HEK293T (cell line): ENCODE measurements around the gene ATP2B2.

Experiments
- CTCF ChIA-PET: fragments of 350-600 bp; formaldehyde crosslinking; extraction: SDS; loops from one replicate; lab custom pipeline; 2021; ENCODE audit warnings: antibody characterized with exemption, inconsistent platforms; lab: Yijun Ruan, JAX
- POLR2A ChIA-PET: fragments of 350-600 bp; formaldehyde crosslinking; extraction: SDS; loops from one replicate; lab custom pipeline; 2020; ENCODE audit warnings: antibody characterized with exemption, inconsistent platforms; lab: Yijun Ruan, JAX
- DNase-seq: peaks from one replicate; pipeline ENCODE4 v3.0.0; 2012; ENCODE audit warnings: mixed read lengths; ENCODE audit errors: extremely low spot score
- ARNT ChIP-seq: fragments of 450-650 bp; IDR thresholded peaks from 2 replicates; pipeline ENCODE4 v1.6.1; 2017; ENCODE audit warnings: mild to moderate bottlenecking
- BHLHE40 ChIP-seq: fragments of 450-650 bp; IDR thresholded peaks from 2 replicates; pipeline ENCODE4 v1.6.1; 2016; ENCODE audit warnings: mild to moderate bottlenecking, moderate library complexity, borderline replicate concordance
- CTBP1 ChIP-seq: fragments of 450-650 bp; IDR thresholded peaks from 2 replicates; pipeline ENCODE4 v1.6.1; 2016; ENCODE audit warnings: borderline replicate concordance
- ELF4 ChIP-seq: fragments of 450-650 bp; IDR thresholded peaks from 2 replicates; pipeline ENCODE4 v1.6.1; 2017; ENCODE audit warnings: antibody characterized with exemption
- FOXA1 ChIP-seq: fragments of 450-650 bp; IDR thresholded peaks from 2 replicates; pipeline ENCODE4 v1.6.1; 2016; ENCODE audit warnings: mild to moderate bottlenecking
- FOXK2 ChIP-seq: fragments of 450-650 bp; IDR thresholded peaks from 2 replicates; pipeline ENCODE4 v1.6.1; 2016; ENCODE audit warnings: mild to moderate bottlenecking
- FOXM1 ChIP-seq: fragments of 450-650 bp; IDR thresholded peaks from 2 replicates; pipeline ENCODE4 v1.6.1; 2017; ENCODE audit warnings: mild to moderate bottlenecking, borderline replicate concordance
- HDGF ChIP-seq: fragments of 450-650 bp; IDR thresholded peaks from 2 replicates; pipeline ENCODE4 v1.6.1; 2017; ENCODE audit warnings: antibody characterized with exemption, borderline replicate concordance
- L3MBTL2 ChIP-seq: fragments of 450-650 bp; conservative IDR thresholded peaks from 2 replicates; pipeline ENCODE4 v1.6.1; 2016; ENCODE audit warnings: mild to moderate bottlenecking
- LEF1 ChIP-seq: fragments of 450-650 bp; IDR thresholded peaks from 2 replicates; pipeline ENCODE4 v1.6.1; 2017; ENCODE audit warnings: mild to moderate bottlenecking, borderline replicate concordance
- NFRKB ChIP-seq: fragments of 450-650 bp; IDR thresholded peaks from 2 replicates; pipeline ENCODE4 v1.6.1; 2016; ENCODE audit warnings: mild to moderate bottlenecking, moderate library complexity
- PKNOX1 ChIP-seq: fragments of 450-650 bp; IDR thresholded peaks from 2 replicates; pipeline ENCODE4 v1.6.1; 2016
- SP1 ChIP-seq: fragments of 450-650 bp; IDR thresholded peaks from 2 replicates; pipeline ENCODE4 v1.6.1; 2017
- SUZ12 ChIP-seq: fragments of 450-650 bp; IDR thresholded peaks from 2 replicates; pipeline ENCODE4 v1.6.1; 2016; ENCODE audit warnings: mild to moderate bottlenecking
- TARDBP ChIP-seq: fragments of 450-650 bp; IDR thresholded peaks from 2 replicates; pipeline ENCODE4 v1.6.1; 2016
- ZNF384 ChIP-seq: fragments of 450-650 bp; IDR thresholded peaks from 2 replicates; pipeline ENCODE4 v1.6.1; 2016

The ATP2B2 gene

DNA sequence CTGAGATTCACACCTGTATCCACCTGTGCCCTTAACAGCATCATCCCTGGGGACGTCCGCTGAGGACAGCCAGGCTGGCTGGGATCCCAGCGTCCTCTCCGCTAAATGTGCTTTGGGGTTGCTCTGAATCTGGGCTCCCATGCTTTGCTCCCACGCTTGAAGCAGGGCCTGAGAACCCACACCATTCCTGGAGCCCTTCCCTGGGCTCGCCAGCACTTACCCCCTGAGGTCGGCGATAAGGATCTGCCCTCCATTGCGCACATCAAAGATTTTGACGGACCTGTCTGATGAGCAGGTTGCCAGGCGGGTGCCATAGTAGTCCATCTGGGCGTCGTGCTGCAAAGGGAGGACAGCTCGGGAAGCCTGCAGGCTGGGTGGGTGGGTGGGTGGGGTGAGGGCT, 190.3 kb downstream of the ATP2B2 start:
- ChIA-PET POLR2A (no interaction called here), CTCF (interaction anchor here (0.6 kb wide), 1 partner anchor 84 kb away, joined by 3 read pairs; no protein-coding TSS in a partner anchor)
- DNase-seq, result no peak
- TF ChIP-seq CTBP1 (no peak), LEF1 (no peak), ELF4 (no peak), NFRKB (no peak), SP1 (no peak), BHLHE40 (no peak), HDGF (no peak), FOXA1 (no peak), TARDBP (no peak), PKNOX1 (no peak), FOXK2 (no peak)

- DNase-seq, result no peak
- TF ChIP-seq LEF1, result no peak
- no peak for TF ChIP-seq FOXK2
- TF ChIP-seq ELF4, result no peak
- no peak for TF ChIP-seq PKNOX1
- no peak for TF ChIP-seq L3MBTL2
- TF ChIP-seq SP1, result no peak
- TF ChIP-seq TARDBP, result no peak
- no peak for TF ChIP-seq SUZ12
- no peak for TF ChIP-seq FOXM1
- TF ChIP-seq BHLHE40, result no peak
- TF ChIP-seq HDGF, result no peak
- no peak for TF ChIP-seq ZNF384
- no peak for TF ChIP-seq ARNT
- TF ChIP-seq FOXA1, result no peak
- no peak for TF ChIP-seq CTBP1
- TF ChIP-seq NFRKB, result no peak
- ChIA-PET POLR2A (no interaction called here), CTCF (no interaction called here)
These were observed 192.5 kb downstream of the ATP2B2 start for GRCh38 chr3:10312861-10313260.

DNA sequence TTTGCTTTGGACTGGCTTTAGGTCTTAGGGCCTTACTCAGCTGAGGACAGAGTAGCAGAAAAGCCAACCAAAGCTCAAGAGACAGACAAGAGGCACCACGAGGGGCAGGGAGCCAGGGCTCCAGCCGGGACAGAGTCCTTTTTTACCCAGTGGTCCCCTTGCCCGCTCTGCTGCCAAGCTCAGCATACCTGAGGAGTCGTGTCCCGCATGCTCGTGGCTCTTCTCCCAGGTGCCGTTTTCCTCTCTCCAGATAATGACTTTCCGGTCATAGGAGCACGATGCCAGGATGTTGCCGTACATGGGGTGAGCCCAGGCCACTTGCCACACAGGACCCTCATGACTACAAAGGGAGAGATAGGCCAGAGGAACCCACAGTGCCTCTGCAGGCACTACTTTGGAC, 193.0 kb downstream of the ATP2B2 start:
- CTCF ChIA-PET, result no interaction called here
- DNase-seq, result no peak
- TF ChIP-seq PKNOX1, result no peak
- no peak for TF ChIP-seq LEF1
- TF ChIP-seq FOXA1, result no peak
- no peak for TF ChIP-seq FOXK2
- no peak for TF ChIP-seq BHLHE40
- no peak for TF ChIP-seq FOXM1
- TF ChIP-seq L3MBTL2, result no peak
- no peak for TF ChIP-seq NFRKB
- no peak for TF ChIP-seq CTBP1
- no peak for TF ChIP-seq TARDBP
- no peak for TF ChIP-seq ZNF384
- TF ChIP-seq SP1, result no peak
- no peak for TF ChIP-seq ELF4
- no peak for TF ChIP-seq HDGF
- no peak for TF ChIP-seq SUZ12
- TF ChIP-seq ARNT, result no peak
- POLR2A ChIA-PET, result no interaction called here

DNA sequence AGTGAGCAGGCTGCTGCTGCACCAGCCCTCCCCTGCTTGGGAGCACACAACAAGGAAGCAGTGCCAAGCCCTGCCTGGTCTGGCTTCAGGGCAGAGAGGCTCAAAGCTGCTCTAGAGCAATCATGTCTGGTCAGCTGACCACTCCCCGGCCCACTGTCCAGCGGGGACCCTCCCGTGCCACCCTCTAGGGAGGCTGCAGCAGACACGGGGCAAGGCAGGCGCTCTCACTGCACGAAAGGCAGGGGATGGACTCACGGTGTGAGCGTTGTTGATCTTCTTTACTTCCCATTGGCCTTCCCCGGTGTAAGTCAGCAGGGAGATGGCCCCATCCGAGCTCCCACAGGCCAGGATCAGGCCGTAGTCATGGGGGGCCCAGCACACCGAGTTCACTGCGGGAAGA, 193.7 kb downstream of the ATP2B2 start:
- CTCF ChIA-PET, result no interaction called here
- POLR2A ChIA-PET, result no interaction called here
- no peak for DNase-seq

DNA sequence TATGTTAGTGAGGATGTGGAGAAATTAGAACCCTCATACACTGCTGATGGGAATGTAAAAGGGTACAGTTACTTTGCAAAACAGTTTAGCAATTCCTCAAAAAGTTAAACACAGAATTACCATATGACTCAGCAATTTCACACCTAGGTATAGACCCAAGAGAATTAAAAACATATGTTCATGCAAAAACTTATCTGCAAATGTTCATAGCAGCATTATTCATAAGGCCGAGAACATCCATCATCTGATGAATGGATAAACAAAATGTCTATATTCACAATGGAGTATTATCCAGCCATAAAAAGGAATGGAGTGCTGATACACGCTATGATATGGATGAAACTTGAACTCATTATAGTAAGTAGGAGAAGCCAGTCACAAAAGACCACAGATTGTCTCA, 194.8 kb downstream of the ATP2B2 start:
- TF ChIP-seq BHLHE40, result no peak
- TF ChIP-seq ZNF384, result no peak
- TF ChIP-seq ELF4, result no peak
- no peak for TF ChIP-seq SUZ12
- no peak for TF ChIP-seq FOXM1
- TF ChIP-seq LEF1, result no peak
- TF ChIP-seq ARNT, result no peak
- TF ChIP-seq HDGF, result no peak
- TF ChIP-seq CTBP1, result no peak
- DNase-seq, result no peak
- ChIA-PET CTCF (no interaction called here), POLR2A (no interaction called here)

More for the DNA sequence above, 193.7 kb downstream of the ATP2B2 start:
- TF ChIP-seq FOXA1, result no peak
- TF ChIP-seq LEF1, result no peak
- TF ChIP-seq HDGF, result no peak
- no peak for TF ChIP-seq ELF4
- TF ChIP-seq TARDBP, result no peak
- TF ChIP-seq SP1, result no peak
- no peak for TF ChIP-seq ZNF384
- no peak for TF ChIP-seq PKNOX1
- no peak for TF ChIP-seq L3MBTL2

GRCh38 chr3:10309736-10310135, 195.7 kb downstream of the ATP2B2 start:
- POLR2A ChIA-PET, result interaction anchor here (1.2 kb wide), 1 partner anchor 62 kb away, joined by 4 read pairs; no protein-coding TSS in a partner anchor
- no peak for DNase-seq
- TF ChIP-seq CTBP1 (no peak), NFRKB (no peak), ARNT (no peak), TARDBP (no peak), SUZ12 (no peak)
- CTCF ChIA-PET, result no interaction called here
